Measurements from ENCODE around the gene SEC23IP.

DNA sequence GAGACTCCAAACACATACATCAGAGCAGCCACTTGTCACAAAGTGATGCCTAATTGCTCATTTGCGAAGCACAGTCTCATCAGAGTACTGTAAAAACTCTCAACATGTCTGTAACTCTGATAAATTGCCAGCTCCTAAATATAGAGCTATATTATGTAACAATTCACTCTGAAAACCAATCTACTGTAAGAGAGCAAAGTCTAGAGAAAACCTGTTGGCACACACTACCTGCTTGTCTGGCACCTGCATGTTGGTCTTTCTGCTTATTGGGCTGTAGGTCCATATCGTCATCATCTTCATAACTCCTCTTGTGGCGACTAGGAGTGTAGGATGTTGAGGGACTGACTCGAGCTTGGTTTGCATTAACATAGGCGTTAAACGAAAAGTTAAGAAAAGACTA, 39.7 kb upstream of the SEC23IP start:
- TF ChIP-seq CTCF (IDR thresholded peaks at IDR 0.05) (no peak), POLR2A (IDR thresholded peaks at IDR 0.05) (no peak), EP300 (IDR thresholded peaks at IDR 0.05) (no peak)

All from stomach (tissue), 4 donors.